Measurements from ENCODE around the gene AGAP5. TPM values are rescaled to one million over a fixed set of nuclear protein-coding genes. Genes with fewer than 3 reads are reported as not detected.
"Not testable (repeated sequence)": the region's sequence is repeated elsewhere in the genome, so short reads cannot be mapped to it uniquely, and the experiment has no call there.

Gene AGAP5
- total RNA-seq, 1 donor from 2014 or later = 2.6 TPM

DNA sequence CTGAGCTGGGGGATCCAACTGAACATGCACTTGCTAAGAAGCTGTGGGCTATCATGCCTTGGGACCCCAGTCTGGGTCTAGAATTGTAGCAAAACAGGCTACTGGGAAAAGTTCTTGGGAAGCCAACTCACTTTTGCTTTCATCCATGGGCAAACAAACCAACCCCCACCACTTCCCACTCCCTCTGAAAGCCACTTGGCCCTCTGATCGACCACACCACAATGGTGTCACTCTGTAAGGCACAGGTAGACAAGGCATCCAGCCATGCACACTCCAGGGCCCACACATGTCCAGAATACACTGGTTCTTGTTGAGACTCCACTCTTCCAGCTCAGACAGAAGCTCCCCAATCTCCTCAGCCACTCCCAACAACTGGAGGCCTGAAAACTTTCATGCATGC, 10.2 kb upstream of the AGAP5 start:
- H3K4me3 ChIP-seq (ENCODE audit: low read depth, low read length); DNase-seq (ENCODE audit: low read depth); H3K27me3 ChIP-seq (ENCODE audit: control insufficient read depth, insufficient read depth, low read length); H3K36me3 ChIP-seq (ENCODE audit: control insufficient read depth, insufficient read depth, low read length): not testable (repeated sequence)

- DNase-seq (ENCODE audit: low read depth); H3K36me3 ChIP-seq (ENCODE audit: control insufficient read depth, insufficient read depth, low read length); H3K4me3 ChIP-seq (ENCODE audit: low read depth, low read length); H3K27me3 ChIP-seq (ENCODE audit: control insufficient read depth, insufficient read depth, low read length): not testable (repeated sequence)
Observed at GRCh38 chr10:73707628-73708027, 9.7 kb upstream of the AGAP5 start.

DNA sequence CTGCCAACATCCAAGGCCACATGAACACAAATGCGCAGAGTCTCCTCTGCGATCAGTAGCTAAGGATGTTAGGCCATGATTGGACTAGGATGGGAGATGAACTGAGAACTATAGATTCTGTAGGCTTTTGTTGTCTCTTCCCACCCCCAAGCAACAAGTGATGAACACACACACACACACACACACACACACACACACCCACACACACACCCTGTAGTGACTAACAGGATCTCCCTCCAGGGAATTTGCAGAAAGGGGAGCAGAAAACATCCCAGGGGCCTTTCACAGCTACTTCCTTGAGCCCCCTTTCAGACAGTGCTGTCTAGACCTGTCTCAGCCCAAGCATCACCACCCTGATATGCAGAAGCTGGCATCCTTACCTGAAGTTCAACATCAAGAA, 8.6 kb upstream of the AGAP5 start:
- not testable (repeated sequence) for DNase-seq (ENCODE audit: low read depth); H3K27me3 ChIP-seq (ENCODE audit: control insufficient read depth, insufficient read depth, low read length); H3K4me3 ChIP-seq (ENCODE audit: low read depth, low read length); H3K36me3 ChIP-seq (ENCODE audit: control insufficient read depth, insufficient read depth, low read length)

GRCh38 chr10:73705506-73706072, 7.7 kb upstream of the AGAP5 start:
- H3K36me3 ChIP-seq (ENCODE audit: control insufficient read depth, insufficient read depth, low read length); H3K27me3 ChIP-seq (ENCODE audit: control insufficient read depth, insufficient read depth, low read length); H3K4me3 ChIP-seq (ENCODE audit: low read depth, low read length); DNase-seq (ENCODE audit: low read depth): not testable (repeated sequence)

DNA sequence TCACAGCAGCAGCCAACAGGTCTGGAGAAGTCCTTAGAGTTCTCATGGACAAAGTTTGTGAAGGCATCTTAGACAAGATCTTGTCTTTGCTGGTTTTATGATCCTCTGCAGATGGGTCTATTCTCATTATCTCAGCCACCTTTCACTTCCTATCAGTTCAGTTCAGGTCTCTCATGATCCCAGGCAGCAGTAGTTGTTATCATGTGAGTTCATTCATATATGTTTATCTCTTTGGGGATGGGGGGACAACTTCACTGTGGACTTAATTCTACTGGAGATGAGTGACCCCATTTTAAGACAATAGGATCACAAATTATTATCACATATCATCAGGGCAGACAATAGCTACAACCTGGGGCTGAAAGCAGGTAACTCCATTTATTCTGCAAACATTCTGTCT, 6.0 kb upstream of the AGAP5 start:
- H3K36me3 ChIP-seq (ENCODE audit: control insufficient read depth, insufficient read depth, low read length); H3K4me3 ChIP-seq (ENCODE audit: low read depth, low read length); DNase-seq (ENCODE audit: low read depth); H3K27me3 ChIP-seq (ENCODE audit: control insufficient read depth, insufficient read depth, low read length): not testable (repeated sequence)

GRCh38 chr10:73698819-73699218, 910 bp upstream of the AGAP5 start:
- H3K36me3 ChIP-seq (ENCODE audit: control insufficient read depth, insufficient read depth, low read length); DNase-seq (ENCODE audit: low read depth); H3K27me3 ChIP-seq (ENCODE audit: control insufficient read depth, insufficient read depth, low read length); H3K4me3 ChIP-seq (ENCODE audit: low read depth, low read length): not testable (repeated sequence)

DNA sequence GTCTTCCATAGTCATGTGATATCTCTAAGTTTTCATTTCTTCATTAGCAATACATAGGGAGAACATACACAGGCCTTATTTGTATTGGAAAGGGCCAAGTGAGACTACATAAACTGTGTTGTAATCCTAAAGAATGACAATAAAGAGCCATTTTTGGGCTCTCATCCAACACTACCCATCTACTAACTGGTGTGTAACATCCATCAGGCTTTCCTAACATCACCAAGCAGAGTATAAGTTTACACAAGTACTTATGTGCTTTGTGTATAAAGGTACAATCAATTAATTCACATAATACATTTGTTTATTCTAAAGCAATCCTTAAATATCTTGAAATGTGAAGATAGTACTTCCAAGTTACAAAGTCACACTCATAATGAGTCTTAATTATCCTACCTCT, 2.6 kb downstream of the AGAP5 start:
- H3K4me3 ChIP-seq (ENCODE audit: low read depth, low read length); H3K27me3 ChIP-seq (ENCODE audit: control insufficient read depth, insufficient read depth, low read length); DNase-seq (ENCODE audit: low read depth); H3K36me3 ChIP-seq (ENCODE audit: control insufficient read depth, insufficient read depth, low read length): not testable (repeated sequence)

DNA sequence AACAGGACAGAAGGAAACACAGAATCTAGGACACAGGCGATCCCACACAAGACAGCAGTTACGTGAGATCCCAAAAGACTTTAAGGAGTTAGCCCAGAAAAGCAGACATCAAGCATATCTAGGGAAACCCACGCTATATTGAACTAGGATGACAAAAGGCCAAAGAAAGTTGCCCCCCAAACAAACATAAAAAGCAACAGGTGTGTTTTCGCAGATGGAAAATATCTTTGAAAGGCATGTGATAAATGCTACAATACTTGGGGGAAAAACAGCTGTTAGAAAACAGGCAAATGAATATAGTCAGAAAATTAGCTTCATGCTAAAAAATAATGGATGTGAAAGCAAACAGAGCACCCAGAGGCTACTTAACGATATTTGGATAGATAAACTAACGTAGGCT, 7.2 kb downstream of the AGAP5 start:
- H3K4me3 ChIP-seq (ENCODE audit: low read depth, low read length); DNase-seq (ENCODE audit: low read depth); H3K27me3 ChIP-seq (ENCODE audit: control insufficient read depth, insufficient read depth, low read length); H3K36me3 ChIP-seq (ENCODE audit: control insufficient read depth, insufficient read depth, low read length): not testable (repeated sequence)

GRCh38 chr10:73689596-73689995, 8.3 kb downstream of the AGAP5 start:
- not testable (repeated sequence) for DNase-seq (ENCODE audit: low read depth)

GRCh38 chr10:73687641-73688040, 10.3 kb downstream of the AGAP5 start:
- DNase-seq (ENCODE audit: low read depth); H3K4me3 ChIP-seq (ENCODE audit: low read depth, low read length); H3K36me3 ChIP-seq (ENCODE audit: control insufficient read depth, insufficient read depth, low read length): not testable (repeated sequence)

More at GRCh38 chr10:73689596-73689995, 8.3 kb downstream of the AGAP5 start:
- H3K36me3 ChIP-seq (ENCODE audit: control insufficient read depth, insufficient read depth, low read length); H3K4me3 ChIP-seq (ENCODE audit: low read depth, low read length); H3K27me3 ChIP-seq (ENCODE audit: control insufficient read depth, insufficient read depth, low read length): not testable (repeated sequence)

DNA sequence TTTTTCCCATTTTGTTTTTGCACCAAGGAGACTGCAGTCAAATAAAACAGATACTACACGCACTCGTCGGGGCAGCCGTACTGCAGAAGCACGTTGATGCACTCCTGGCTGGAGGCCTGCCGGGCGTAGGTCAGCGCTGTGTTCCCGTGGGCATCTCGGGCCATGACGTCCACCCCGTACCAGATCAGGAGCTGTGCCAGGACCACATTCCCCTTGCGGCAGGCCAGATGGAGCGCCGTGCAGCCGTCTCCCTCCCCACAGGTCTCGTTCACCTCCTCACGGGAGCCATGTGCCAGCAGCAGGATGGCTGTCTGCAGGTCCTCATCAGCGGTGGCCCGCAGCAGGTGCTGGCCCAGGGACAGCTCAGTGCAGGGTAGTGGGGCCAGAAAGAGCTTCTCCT, 23.4 kb downstream of the AGAP5 start:
- H3K27me3 ChIP-seq (ENCODE audit: control insufficient read depth, insufficient read depth, low read length); DNase-seq (ENCODE audit: low read depth); H3K4me3 ChIP-seq (ENCODE audit: low read depth, low read length); H3K36me3 ChIP-seq (ENCODE audit: control insufficient read depth, insufficient read depth, low read length): not testable (repeated sequence)

More at GRCh38 chr10:73687641-73688040, 10.3 kb downstream of the AGAP5 start:
- not testable (repeated sequence) for H3K27me3 ChIP-seq (ENCODE audit: control insufficient read depth, insufficient read depth, low read length)

GRCh38 chr10:73668378-73668777, 29.5 kb downstream of the AGAP5 start:
- H3K27me3 ChIP-seq (ENCODE audit: control insufficient read depth, insufficient read depth, low read length); H3K36me3 ChIP-seq (ENCODE audit: control insufficient read depth, insufficient read depth, low read length); H3K4me3 ChIP-seq (ENCODE audit: low read depth, low read length); DNase-seq (ENCODE audit: low read depth): not testable (repeated sequence)

DNA sequence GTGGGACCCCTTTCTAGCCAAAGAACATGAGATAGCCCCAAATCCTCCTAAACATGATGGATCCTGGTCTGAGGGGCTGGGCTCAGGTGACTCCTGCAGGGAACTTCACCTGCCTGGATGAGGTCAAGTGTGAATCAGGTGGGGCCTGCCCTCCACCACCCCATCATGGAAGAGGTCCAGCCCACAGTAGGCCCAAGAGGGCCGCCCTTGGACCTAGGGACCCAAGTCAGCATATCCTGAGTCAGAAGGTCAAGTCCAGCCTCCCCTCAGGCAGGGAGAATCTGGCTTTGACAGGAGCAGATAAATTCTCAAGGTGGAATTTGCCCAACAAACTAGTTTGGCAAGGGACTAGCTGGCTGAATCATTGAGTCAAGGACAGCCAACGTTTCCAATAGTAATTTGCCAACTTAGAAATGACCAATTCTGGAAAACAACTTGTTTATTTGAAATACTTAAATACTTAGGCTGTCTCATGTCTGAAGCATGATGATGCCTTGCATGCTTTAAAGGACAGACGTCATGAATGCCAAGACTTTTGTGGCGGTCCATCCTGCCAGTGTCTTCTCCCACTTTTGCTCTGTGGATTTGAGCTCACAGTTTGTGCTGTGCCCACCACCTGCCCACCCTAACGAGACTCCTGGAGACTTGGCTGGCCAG, 31.6 kb downstream of the AGAP5 start:
- H3K4me3 ChIP-seq (ENCODE audit: low read depth, low read length); DNase-seq (ENCODE audit: low read depth); H3K27me3 ChIP-seq (ENCODE audit: control insufficient read depth, insufficient read depth, low read length); H3K36me3 ChIP-seq (ENCODE audit: control insufficient read depth, insufficient read depth, low read length): not testable (repeated sequence)

- not testable (repeated sequence) for H3K36me3 ChIP-seq (ENCODE audit: control insufficient read depth, insufficient read depth, low read length); DNase-seq (ENCODE audit: low read depth); H3K27me3 ChIP-seq (ENCODE audit: control insufficient read depth, insufficient read depth, low read length); H3K4me3 ChIP-seq (ENCODE audit: low read depth, low read length)
Observed at GRCh38 chr10:73665581-73665980, 32.3 kb downstream of the AGAP5 start.

DNA sequence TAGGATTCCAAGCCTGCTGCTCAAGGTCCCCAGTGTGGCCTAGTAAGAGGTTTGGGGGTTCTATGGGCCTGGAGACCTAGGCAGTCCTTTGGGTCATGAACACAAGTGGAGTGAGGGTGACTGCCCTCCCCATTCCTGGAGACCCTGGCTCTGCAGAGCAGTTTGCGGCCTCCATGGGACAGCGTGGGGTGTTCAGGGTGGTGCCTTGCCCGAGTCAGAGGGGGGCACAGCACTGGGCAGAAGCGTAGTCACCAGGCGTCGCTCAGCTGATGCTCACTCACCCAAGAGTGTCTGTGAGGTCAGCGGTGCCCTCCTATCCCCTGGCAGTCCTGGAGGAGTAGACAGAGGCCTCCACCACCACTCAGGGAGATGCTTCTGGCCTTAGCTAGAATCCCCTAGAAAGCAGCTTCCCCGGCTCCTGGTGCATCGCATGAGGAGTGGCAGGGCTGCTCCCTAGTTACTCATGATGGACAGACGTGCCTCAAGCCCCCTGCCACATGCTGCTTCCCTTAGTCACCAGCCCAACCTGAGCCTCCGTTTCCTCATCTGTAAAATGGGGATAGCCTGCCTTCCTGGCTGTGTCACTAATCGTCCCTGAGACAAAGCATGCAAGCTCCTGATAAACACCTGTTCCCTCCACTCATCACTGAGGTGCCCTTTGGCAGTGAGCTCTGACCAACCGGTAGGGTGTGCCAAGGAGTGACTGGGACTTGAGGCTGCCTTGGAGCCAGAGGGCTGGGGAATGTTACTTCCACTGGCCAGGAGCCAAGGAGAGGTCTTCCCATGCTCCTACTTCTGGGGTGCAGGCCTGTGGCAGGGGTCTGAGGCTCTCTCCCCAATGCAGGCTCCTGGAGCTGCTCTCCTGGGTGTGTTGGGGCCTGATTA, 33.5 kb downstream of the AGAP5 start:
- not testable (repeated sequence) for H3K36me3 ChIP-seq (ENCODE audit: control insufficient read depth, insufficient read depth, low read length); DNase-seq (ENCODE audit: low read depth); H3K27me3 ChIP-seq (ENCODE audit: control insufficient read depth, insufficient read depth, low read length); H3K4me3 ChIP-seq (ENCODE audit: low read depth, low read length)

All from kidney epithelial cell (primary cell).